Measurements from ENCODE around the gene TRIM60. TPM values are rescaled to one million over a fixed set of nuclear protein-coding genes. Genes with fewer than 3 reads are reported as not detected.
"Not testable (repeated sequence)": the region's sequence is repeated elsewhere in the genome, so short reads cannot be mapped to it uniquely, and the experiment has no call there.

Gene TRIM60
- total RNA-seq, 2 donors from 2014 or later: not detected

DNA sequence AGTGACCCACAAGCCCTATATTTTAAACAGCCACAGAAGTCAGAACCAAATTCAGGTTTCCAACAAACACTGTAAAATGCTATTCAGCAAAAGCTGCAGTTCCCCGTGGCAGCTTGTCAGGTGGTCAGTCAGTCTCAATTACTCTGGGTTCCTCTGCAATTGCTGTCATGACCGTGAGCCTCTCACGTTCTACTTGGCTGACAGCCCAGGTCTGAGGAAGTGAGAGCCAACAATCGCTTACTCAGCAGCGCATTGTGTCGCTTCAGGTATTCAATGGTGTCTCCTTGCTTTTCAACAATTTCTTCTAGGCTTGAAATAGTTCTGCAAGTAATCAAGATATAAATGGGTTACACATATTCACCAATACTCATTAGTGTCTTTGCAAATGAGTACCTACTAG, 47.7 kb downstream of the TRIM60 start:
- no peaks in the 10 kb centered on the region for H3K36me3 ChIP-seq
- H3K4me3 ChIP-seq: no peak overlapping the region
- intact Hi-C loops (cut with DNase I): no loop called here
- no peak overlapping the region for H3K9ac ChIP-seq (ENCODE audit: low read depth in 2 of 2, low read length in 2 of 2)
- no peaks in the 10 kb centered on the region for H3K27me3 ChIP-seq
- H3K9me3 ChIP-seq: no peaks in the 10 kb centered on the region
- no peaks in the 10 kb centered on the region for H3K4me1 ChIP-seq
- no peak overlapping the region for H3K27ac ChIP-seq
- peak; percentile 83 for DNase-seq
- TF ChIP-seq, protein P1, sequence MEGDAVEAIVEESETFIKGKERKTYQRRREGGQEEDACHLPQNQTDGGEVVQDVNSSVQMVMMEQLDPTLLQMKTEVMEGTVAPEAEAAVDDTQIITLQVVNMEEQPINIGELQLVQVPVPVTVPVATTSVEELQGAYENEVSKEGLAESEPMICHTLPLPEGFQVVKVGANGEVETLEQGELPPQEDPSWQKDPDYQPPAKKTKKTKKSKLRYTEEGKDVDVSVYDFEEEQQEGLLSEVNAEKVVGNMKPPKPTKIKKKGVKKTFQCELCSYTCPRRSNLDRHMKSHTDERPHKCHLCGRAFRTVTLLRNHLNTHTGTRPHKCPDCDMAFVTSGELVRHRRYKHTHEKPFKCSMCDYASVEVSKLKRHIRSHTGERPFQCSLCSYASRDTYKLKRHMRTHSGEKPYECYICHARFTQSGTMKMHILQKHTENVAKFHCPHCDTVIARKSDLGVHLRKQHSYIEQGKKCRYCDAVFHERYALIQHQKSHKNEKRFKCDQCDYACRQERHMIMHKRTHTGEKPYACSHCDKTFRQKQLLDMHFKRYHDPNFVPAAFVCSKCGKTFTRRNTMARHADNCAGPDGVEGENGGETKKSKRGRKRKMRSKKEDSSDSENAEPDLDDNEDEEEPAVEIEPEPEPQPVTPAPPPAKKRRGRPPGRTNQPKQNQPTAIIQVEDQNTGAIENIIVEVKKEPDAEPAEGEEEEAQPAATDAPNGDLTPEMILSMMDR (IDR thresholded peaks at IDR 0.05): no peak

DNA sequence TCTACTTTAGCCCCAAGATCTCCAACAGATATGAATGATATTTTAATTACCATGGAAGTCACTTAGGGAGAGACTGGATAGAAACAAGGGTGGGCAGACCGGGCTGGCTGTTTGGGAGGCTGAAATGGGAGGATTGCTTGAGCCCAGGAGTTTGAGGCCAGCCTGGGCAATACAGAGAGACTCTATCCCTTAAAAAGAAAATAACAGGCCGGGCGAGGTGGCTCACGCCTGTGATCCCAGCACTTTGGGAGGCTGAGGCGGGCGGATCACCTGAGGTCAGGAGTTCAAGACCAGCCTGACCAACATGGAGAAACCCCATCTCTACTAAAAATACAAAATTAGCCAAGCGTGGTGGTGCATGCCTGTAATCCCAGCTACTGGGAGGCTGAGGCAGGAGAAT, 53.0 kb downstream of the TRIM60 start:
- not testable (repeated sequence) for DNase-seq; H3K4me3 ChIP-seq; H3K36me3 ChIP-seq; H3K9ac ChIP-seq (ENCODE audit: low read depth in 2 of 2, low read length in 2 of 2); H3K27me3 ChIP-seq; H3K4me1 ChIP-seq; H3K27ac ChIP-seq; H3K9me3 ChIP-seq
- intact Hi-C loops (cut with DNase I): loop anchor here (10.0 kb wide), 1 partner anchor 130 kb away; no protein-coding TSS in a partner anchor

DNA sequence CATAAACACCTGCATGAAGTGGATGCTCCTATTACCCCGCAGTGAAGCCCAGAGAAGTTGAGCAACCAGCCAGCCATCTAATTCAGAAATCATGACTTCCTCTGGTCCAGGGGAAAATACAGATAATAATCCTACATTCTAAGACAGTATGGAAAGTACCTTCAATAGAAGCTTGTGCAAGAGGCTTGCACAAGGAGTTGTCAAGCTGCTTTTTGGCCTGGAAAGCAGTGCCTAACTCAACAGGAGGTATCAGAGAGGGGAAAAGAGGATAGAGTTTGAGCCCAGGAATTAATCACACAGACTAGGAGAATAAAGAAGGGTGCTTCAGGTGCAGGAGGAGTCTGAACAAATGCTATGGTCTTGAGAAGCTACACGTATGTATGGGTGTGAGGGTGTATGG, 54.1 kb downstream of the TRIM60 start:
- no peak overlapping the region for H3K9ac ChIP-seq (ENCODE audit: low read depth in 2 of 2, low read length in 2 of 2)
- no peaks in the 10 kb centered on the region for H3K36me3 ChIP-seq
- no peaks in the 10 kb centered on the region for H3K9me3 ChIP-seq
- TF ChIP-seq, protein P1 (IDR thresholded peaks at IDR 0.05): no peak
- H3K27me3 ChIP-seq: no peaks in the 10 kb centered on the region
- H3K4me1 ChIP-seq: no peaks in the 10 kb centered on the region
- H3K27ac ChIP-seq: no peak overlapping the region
- no peak for DNase-seq
- no peak overlapping the region for H3K4me3 ChIP-seq
- intact Hi-C loops (cut with DNase I): loop anchor here (10.0 kb wide), 1 partner anchor 131 kb away; no protein-coding TSS in a partner anchor

DNA sequence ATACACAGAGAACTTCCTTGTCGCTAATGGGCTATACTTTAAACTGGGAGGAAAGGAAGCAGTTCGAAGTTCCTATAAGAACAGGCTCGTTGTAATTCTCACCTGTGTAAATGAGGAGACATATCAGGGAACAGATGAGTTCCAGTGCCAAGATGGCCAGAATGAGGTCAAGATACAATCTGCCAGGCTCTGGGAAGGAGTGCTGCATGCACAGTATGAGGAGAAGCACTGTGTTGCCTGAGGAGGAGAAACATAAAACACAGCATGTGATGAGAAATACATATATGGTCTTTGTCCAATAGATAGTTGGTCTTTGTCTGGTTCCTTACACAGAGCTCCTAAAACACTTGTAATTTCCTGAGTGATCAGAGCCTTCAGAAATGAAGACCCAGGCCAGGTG, 56.6 kb downstream of the TRIM60 start:
- Histone ChIP-seq H3K9me3 (no peaks in the 10 kb centered on the region), H3K9ac (ENCODE audit: low read depth in 2 of 2, low read length in 2 of 2) (no peak overlapping the region), H3K36me3 (no peaks in the 10 kb centered on the region), H3K4me3 (no peak overlapping the region), H3K4me1 (no peaks in the 10 kb centered on the region), H3K27me3 (no peaks in the 10 kb centered on the region), H3K27ac (no peak overlapping the region)
- TF ChIP-seq, protein P1 (IDR thresholded peaks at IDR 0.05): no peak
- intact Hi-C loops (cut with DNase I): loop anchor here (10.0 kb wide), 1 partner anchor 134 kb away; no protein-coding TSS in a partner anchor
- DNase-seq: no peak

Other genes with a start within 250 kb of the TRIM60 start
- not detected for gene APELA, start 154.8 kb upstream of the TRIM60 start, total RNA-seq
- gene TRIM61, start 54.3 kb upstream of the TRIM60 start, total RNA-seq: under 1 TPM in 1 of 2 donors, not detected in 1; 0.49 TPM
- not detected for gene TRIM75, start 21.9 kb downstream of the TRIM60 start, total RNA-seq
- 10 to 100 TPM; 12.5 to 16.0 TPM for gene TMEM192, start 80.9 kb downstream of the TRIM60 start, total RNA-seq
- 10 to 100 TPM in 1 of 2 donors, 1 to 10 TPM in 1; 8.6 to 11.1 TPM for gene KLHL2, start 175.6 kb downstream of the TRIM60 start, total RNA-seq